HepG2 (cell line): Measurements from ENCODE around the gene CTXN1. TPM values are rescaled to one million over a fixed set of nuclear protein-coding genes. Genes with fewer than 3 reads are reported as not detected.

Experiments used
- BRD4 ChIP-seq: sonication (generic); formaldehyde crosslinking; IDR thresholded peaks from 2 replicates; pipeline ENCODE4 v1.4.0; 2020; ENCODE audit warnings: missing genetic modification reagents
- DR1 ChIP-seq: sonication (generic); formaldehyde crosslinking; IDR thresholded peaks from 2 replicates; pipeline ENCODE4 v1.8.0; 2021; ENCODE audit warnings: mild to moderate bottlenecking, missing genetic modification reagents, inconsistent platforms
- HIVEP1 ChIP-seq: sonication (generic); formaldehyde crosslinking; IDR thresholded peaks from 2 replicates; pipeline ENCODE4 v1.4.0; 2020; ENCODE audit warnings: mild to moderate bottlenecking, missing genetic modification reagents
- HOXA3 ChIP-seq: sonication (generic); formaldehyde crosslinking; IDR thresholded peaks from 2 replicates; pipeline ENCODE4 v1.5.0; 2020; ENCODE audit warnings: missing genetic modification reagents
- IKZF4 ChIP-seq: sonication (generic); formaldehyde crosslinking; IDR thresholded peaks from 2 replicates; pipeline ENCODE4 v1.5.1; 2020; ENCODE audit warnings: borderline replicate concordance, mild to moderate bottlenecking, low read depth, missing genetic modification reagents; ENCODE audit errors: not compliant biosample characterization
- JDP2 ChIP-seq: sonication (generic); formaldehyde crosslinking; IDR thresholded peaks from 2 replicates; pipeline ENCODE4 v1.8.1; 2022; ENCODE audit warnings: missing genetic modification reagents, borderline replicate concordance
- MED13 ChIP-seq: sonication (generic); formaldehyde crosslinking; IDR thresholded peaks from 2 replicates; pipeline ENCODE4 v1.5.0; 2020; ENCODE audit warnings: missing genetic modification reagents
- MIER2 ChIP-seq: IDR thresholded peaks from 2 replicates; pipeline ENCODE4 v1.6.1; 2016; ENCODE audit warnings: missing biosample characterization, missing genetic modification reagents
- MIXL1 ChIP-seq: IDR thresholded peaks from 2 replicates; pipeline ENCODE4 v1.6.1; 2016
- NFKBIZ ChIP-seq: IDR thresholded peaks from 2 replicates; pipeline ENCODE4 v1.6.1; 2018; ENCODE audit warnings: missing genetic modification reagents, missing compliant biosample characterization
- RXRA ChIP-seq: sonication (generic); formaldehyde crosslinking; IDR thresholded peaks from 2 replicates; pipeline ENCODE4 v1.5.1; 2020; ENCODE audit warnings: missing genetic modification reagents
- SALL1 ChIP-seq: sonication (generic); formaldehyde crosslinking; IDR thresholded peaks from 2 replicates; pipeline ENCODE4 v1.8.0; 2022; ENCODE audit warnings: mild to moderate bottlenecking, missing genetic modification reagents
- SCMH1 ChIP-seq: sonication (generic); formaldehyde crosslinking; IDR thresholded peaks from 2 replicates; pipeline ENCODE4 v1.9.0; 2021; ENCODE audit warnings: missing genetic modification reagents, mild to moderate bottlenecking, borderline replicate concordance
- SIX1 ChIP-seq: sonication (generic); formaldehyde crosslinking; IDR thresholded peaks from 2 replicates; pipeline ENCODE4 v1.4.0; 2020; ENCODE audit warnings: missing genetic modification reagents, borderline replicate concordance
- U2AF1 ChIP-seq: fragments of 200-400 bp; formaldehyde crosslinking; optimal IDR thresholded peaks from 2 replicates; pipeline ENCODE3; 2017; ENCODE audit warnings: mild to moderate bottlenecking, low read depth, low read length
- ZNF124 ChIP-seq: sonication (generic); formaldehyde crosslinking; IDR thresholded peaks from 2 replicates; pipeline ENCODE4 v1.4.0; 2020; ENCODE audit warnings: missing genetic modification reagents
- ZNF317 ChIP-seq: sonication (generic); formaldehyde crosslinking; IDR thresholded peaks from 2 replicates; pipeline ENCODE4 v1.5.0; 2020; ENCODE audit warnings: mild to moderate bottlenecking, missing genetic modification reagents
- ZNF432 ChIP-seq: sonication (generic); formaldehyde crosslinking; IDR thresholded peaks from 2 replicates; pipeline ENCODE4 v1.5.0; 2020; ENCODE audit warnings: missing genetic modification reagents, mild to moderate bottlenecking, borderline replicate concordance
- ZSCAN20 ChIP-seq: sonication (generic); formaldehyde crosslinking; IDR thresholded peaks from 2 replicates; pipeline ENCODE4 v1.4.0; 2020; ENCODE audit warnings: missing genetic modification reagents, mild to moderate bottlenecking, borderline replicate concordance
- polyA plus RNA-seq, 8 experiments: library from polyadenylated mRNA; depleted of rRNA in 3 of 8; stranded (reverse) in 7 of 8; unstranded in 1 of 8; fragments of >200 nt; fragmentation: Illumina TruSeq in 4 of 8; extraction: Trizol in 4 of 8; gene quantifications; 2 replicates each; pipeline versions ENCODE4 v1.2.1 to v1.2.3, GENCODE V29; 2011 to 2016; ENCODE audit warnings: low read depth in 4 of 8, missing spikeins in 1 of 8, mixed read lengths in 1 of 8; ENCODE audit not compliant: insufficient read depth in 1 of 8
- total RNA-seq, 5 experiments: library from RNA; depleted of rRNA; stranded (reverse); fragments of >200 nt; fragmentation: Illumina TruSeq; extraction: Trizol; gene quantifications; 2 replicates each; pipeline ENCODE4 v1.2.3, GENCODE V29; 2016; ENCODE audit warnings: low read depth in 1 of 5
- TF ChIP-seq, protein P1 (sequence below): IDR thresholded peaks from 2 replicates; pipeline ENCODE4 v1.6.1; 2016
- TF ChIP-seq, protein P2 (sequence below): sonication (generic); formaldehyde crosslinking; IDR thresholded peaks from 2 replicates; pipeline ENCODE4 v1.9.0; 2021; ENCODE audit warnings: missing genetic modification reagents, borderline replicate concordance
- TF ChIP-seq, protein P3 (sequence below): sonication (generic); formaldehyde crosslinking; IDR thresholded peaks from 2 replicates; pipeline ENCODE4 v1.4.0; 2020; ENCODE audit warnings: mild to moderate bottlenecking, missing genetic modification reagents
- TF ChIP-seq, protein P4 (sequence below): sonication (generic); formaldehyde crosslinking; IDR thresholded peaks from 2 replicates; pipeline ENCODE4 v1.8.1; 2023; ENCODE audit warnings: mild to moderate bottlenecking, moderate library complexity, missing genetic modification reagents

CTXN1 gene
- total and polyA plus RNA-seq, 2 of the 13 experiments (the other 11 are each of a cell fraction or from before 2014, with no cell fraction given), result 0.11 TPM; not detected in 1

DNA sequence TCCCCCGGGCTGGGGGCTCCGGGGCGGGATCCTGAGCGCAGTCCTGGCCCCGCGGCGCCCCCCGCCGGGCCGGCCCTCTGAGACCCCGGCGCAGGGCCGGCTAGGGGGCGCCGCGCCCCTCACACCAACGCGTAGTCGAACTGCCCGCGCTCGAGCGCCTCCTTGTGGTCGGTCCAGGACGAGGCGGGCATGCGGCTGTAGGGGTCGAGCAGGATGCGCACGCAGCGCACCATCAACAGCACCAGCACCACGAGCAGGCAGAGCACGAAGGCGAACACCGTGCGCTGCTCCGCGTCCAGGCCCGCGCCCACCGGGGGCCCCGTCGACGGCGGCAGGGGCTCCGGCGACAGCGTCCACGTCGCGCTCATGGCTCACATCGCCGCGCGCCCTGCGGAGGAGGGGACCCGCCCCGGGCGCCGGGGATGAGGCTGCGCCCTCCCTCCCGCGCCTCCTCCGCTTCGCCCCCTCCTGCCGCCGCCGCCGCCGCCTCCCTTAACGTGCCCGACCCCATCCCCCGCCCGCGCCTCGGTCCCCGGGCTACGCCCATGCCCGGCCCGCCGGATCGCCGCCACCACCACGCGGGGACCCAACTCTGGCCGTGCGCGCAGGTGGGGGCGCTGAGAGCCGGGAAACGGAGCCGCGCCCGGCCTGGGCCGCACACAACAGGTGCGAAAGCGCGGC lies 624 bp downstream of the CTXN1 start (continued):
- TF ChIP-seq SIX1 (CRISPR knock-in tag), result no peak
- TF ChIP-seq ZNF317, result no peak
- TF ChIP-seq SALL1 (CRISPR knock-in tag), result peak; percentile 86
- TF ChIP-seq HIVEP1 (CRISPR knock-in tag), result no peak
- TF ChIP-seq HOXA3 (CRISPR knock-in tag), result peak; percentile 82
- no peak for TF ChIP-seq ZNF432
- TF ChIP-seq NFKBIZ (CRISPR knock-in tag), result 0 out of 2 replicates have a peak, but pooled peaks have one; percentile 45
- no peak for TF ChIP-seq MED13 (CRISPR knock-in tag)
- TF ChIP-seq IKZF4, result peak; percentile 92
- TF ChIP-seq MIXL1 (CRISPR knock-in tag), result no peak
- TF ChIP-seq RXRA (CRISPR knock-in tag), result peak; percentile 51; the same call in 1 of the 2 replicates
- no peak; the same call in 1 of the 2 replicates for TF ChIP-seq BRD4 (CRISPR knock-in tag)
- TF ChIP-seq, protein P1, sequence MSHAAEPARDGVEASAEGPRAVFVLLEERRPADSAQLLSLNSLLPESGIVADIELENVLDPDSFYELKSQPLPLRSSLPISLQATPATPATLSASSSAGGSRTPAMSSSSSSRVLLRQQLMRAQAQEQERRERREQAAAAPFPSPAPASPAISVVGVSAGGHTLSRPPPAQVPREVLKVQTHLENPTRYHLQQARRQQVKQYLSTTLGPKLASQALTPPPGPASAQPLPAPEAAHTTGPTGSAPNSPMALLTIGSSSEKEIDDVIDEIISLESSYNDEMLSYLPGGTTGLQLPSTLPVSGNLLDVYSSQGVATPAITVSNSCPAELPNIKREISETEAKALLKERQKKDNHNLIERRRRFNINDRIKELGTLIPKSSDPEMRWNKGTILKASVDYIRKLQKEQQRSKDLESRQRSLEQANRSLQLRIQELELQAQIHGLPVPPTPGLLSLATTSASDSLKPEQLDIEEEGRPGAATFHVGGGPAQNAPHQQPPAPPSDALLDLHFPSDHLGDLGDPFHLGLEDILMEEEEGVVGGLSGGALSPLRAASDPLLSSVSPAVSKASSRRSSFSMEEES (CRISPR knock-in tag), result peak; percentile 39; the same call in 1 of the 2 replicates
- TF ChIP-seq ZNF124 (CRISPR knock-in tag), result no peak
- TF ChIP-seq DR1 (CRISPR knock-in tag), result peak; percentile 35; the same call in 1 of the 2 replicates
- TF ChIP-seq, protein P2, sequence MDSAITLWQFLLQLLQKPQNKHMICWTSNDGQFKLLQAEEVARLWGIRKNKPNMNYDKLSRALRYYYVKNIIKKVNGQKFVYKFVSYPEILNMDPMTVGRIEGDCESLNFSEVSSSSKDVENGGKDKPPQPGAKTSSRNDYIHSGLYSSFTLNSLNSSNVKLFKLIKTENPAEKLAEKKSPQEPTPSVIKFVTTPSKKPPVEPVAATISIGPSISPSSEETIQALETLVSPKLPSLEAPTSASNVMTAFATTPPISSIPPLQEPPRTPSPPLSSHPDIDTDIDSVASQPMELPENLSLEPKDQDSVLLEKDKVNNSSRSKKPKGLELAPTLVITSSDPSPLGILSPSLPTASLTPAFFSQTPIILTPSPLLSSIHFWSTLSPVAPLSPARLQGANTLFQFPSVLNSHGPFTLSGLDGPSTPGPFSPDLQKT, result no peak; the same call in 1 of the 2 replicates
- TF ChIP-seq MIER2 (CRISPR knock-in tag), result no peak
- no peak for TF ChIP-seq U2AF1
- TF ChIP-seq ZSCAN20 (CRISPR knock-in tag), result 0 out of 2 replicates have a peak, but pooled peaks have one; percentile 67
- TF ChIP-seq, protein P3, sequence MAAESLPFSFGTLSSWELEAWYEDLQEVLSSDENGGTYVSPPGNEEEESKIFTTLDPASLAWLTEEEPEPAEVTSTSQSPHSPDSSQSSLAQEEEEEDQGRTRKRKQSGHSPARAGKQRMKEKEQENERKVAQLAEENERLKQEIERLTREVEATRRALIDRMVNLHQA (CRISPR knock-in tag), result no peak
- no peak for TF ChIP-seq SCMH1 (CRISPR knock-in tag)
- TF ChIP-seq, protein P4, sequence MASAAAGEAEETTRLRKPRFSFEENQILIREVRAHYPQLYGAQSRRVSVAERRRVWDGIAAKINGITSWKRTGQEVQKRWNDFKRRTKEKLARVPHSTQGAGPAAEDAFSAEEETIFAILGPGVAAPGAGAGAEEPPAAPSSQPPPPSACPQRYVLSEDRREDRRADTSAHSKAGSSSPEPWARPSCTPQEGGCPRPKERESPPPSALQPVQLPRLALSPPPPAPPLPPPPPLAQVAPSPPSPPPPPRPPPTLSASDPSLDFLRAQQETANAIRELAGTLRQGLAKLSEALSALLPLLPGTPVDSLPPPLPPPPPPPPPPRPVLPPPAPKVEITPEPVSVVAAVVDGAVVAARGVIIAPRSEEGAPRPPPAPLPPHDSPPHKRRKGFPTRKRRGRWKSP (CRISPR knock-in tag), result peak; percentile 29; the same call in 1 of the 2 replicates
- TF ChIP-seq JDP2, result no peak; the same call in 1 of the 2 replicates
